ENCODE data around the gene NCK2. TPM values are rescaled to one million over a fixed set of nuclear protein-coding genes. Genes with fewer than 3 reads are reported as not detected.

Gene NCK2
- total and polyA plus RNA-seq, 2 of the 13 experiments (the other 11 are each of a cell fraction or from before 2014, with no cell fraction given), result 14.8 to 23.5 TPM

DNA sequence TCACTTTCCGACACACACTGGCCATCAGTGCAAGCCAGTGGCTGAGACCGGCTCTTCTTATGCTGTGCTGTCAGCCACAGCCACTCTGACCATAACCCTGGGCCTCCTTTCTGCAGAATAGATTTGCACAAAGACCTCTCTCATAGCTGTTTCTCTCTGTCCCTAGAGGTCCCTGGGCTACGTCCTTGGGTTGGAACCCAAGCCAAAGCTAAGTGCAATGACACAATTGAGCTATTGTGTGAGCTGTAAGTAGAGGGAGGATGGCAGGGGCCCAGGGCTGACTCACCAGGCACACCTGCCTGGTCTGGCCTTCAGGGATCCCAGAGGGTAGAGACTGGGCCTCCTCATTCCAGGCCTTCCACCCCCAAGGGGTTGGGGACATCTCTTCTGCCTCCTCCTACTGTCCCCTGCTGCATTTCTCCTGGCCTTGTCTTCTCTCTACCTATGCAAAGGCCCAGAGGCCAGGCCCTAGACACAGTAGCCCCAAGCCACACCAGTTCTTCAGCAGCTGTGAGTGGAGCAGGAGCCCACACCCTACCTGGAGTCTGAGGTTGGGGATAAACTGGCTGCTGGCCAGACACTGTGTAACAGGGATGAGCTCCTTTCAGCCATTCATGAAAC lies 174.6 kb downstream of the NCK2 start (continued):
- TF ChIP-seq LCORL (IDR thresholded peaks at IDR 0.05), result peak; percentile 80; the same call in 1 of the 2 replicates
- TF ChIP-seq LCORL (CRISPR knock-in tag; IDR thresholded peaks at IDR 0.05), result peak; percentile 88
- TF ChIP-seq ZNF17 (CRISPR knock-in tag; IDR thresholded peaks at IDR 0.05), result no peak
- TF ChIP-seq ZNF331 (CRISPR knock-in tag; IDR thresholded peaks at IDR 0.05), result peak; percentile 97
- TF ChIP-seq FLYWCH1 (CRISPR knock-in tag; IDR thresholded peaks at IDR 0.05), result no peak
- TF ChIP-seq KAT8 (CRISPR knock-in tag; IDR thresholded peaks at IDR 0.05), result peak; percentile 87
- TF ChIP-seq, protein P1, sequence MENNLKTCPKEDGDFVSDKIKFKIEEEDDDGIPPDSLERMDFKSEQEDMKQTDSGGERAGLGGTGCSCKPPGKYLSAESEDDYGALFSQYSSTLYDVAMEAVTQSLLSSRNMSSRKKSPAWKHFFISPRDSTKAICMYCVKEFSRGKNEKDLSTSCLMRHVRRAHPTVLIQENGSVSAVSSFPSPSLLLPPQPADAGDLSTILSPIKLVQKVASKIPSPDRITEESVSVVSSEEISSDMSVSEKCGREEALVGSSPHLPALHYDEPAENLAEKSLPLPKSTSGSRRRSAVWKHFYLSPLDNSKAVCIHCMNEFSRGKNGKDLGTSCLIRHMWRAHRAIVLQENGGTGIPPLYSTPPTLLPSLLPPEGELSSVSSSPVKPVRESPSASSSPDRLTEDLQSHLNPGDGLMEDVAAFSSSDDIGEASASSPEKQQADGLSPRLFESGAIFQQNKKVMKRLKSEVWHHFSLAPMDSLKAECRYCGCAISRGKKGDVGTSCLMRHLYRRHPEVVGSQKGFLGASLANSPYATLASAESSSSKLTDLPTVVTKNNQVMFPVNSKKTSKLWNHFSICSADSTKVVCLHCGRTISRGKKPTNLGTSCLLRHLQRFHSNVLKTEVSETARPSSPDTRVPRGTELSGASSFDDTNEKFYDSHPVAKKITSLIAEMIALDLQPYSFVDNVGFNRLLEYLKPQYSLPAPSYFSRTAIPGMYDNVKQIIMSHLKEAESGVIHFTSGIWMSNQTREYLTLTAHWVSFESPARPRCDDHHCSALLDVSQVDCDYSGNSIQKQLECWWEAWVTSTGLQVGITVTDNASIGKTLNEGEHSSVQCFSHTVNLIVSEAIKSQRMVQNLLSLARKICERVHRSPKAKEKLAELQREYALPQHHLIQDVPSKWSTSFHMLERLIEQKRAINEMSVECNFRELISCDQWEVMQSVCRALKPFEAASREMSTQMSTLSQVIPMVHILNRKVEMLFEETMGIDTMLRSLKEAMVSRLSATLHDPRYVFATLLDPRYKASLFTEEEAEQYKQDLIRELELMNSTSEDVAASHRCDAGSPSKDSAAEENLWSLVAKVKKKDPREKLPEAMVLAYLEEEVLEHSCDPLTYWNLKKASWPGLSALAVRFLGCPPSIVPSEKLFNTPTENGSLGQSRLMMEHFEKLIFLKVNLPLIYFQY (CRISPR knock-in tag; IDR thresholded peaks at IDR 0.05; ENCODE audit: borderline replicate concordance), result peak; percentile 86; the same call in 1 of the 2 replicates
- TF ChIP-seq ZNF431 (CRISPR knock-in tag; IDR thresholded peaks at IDR 0.05; ENCODE audit: borderline replicate concordance, low read depth), result no peak
- peak; percentile 65; the same call in 1 of the 2 replicates for TF ChIP-seq ZSCAN25 (CRISPR knock-in tag; IDR thresholded peaks at IDR 0.05)
- TF ChIP-seq YY1 (IDR thresholded peaks at IDR 0.05; ENCODE audit: insufficient read depth, insufficient replicate concordance, low read depth, low read length), result no peak
- TF ChIP-seq, protein P2, sequence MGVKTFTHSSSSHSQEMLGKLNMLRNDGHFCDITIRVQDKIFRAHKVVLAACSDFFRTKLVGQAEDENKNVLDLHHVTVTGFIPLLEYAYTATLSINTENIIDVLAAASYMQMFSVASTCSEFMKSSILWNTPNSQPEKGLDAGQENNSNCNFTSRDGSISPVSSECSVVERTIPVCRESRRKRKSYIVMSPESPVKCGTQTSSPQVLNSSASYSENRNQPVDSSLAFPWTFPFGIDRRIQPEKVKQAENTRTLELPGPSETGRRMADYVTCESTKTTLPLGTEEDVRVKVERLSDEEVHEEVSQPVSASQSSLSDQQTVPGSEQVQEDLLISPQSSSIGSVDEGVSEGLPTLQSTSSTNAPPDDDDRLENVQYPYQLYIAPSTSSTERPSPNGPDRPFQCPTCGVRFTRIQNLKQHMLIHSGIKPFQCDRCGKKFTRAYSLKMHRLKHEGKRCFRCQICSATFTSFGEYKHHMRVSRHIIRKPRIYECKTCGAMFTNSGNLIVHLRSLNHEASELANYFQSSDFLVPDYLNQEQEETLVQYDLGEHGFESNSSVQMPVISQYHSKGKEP (CRISPR knock-in tag; IDR thresholded peaks at IDR 0.05), result no peak
- no peak; the same call in none of the 2 replicates for TF ChIP-seq ZSCAN9 (CRISPR knock-in tag; IDR thresholded peaks at IDR 0.05; ENCODE audit: borderline replicate concordance)
- TF ChIP-seq ZNF773 (CRISPR knock-in tag; IDR thresholded peaks at IDR 0.05; ENCODE audit: borderline replicate concordance), result no peak
- TF ChIP-seq CEBPB (IDR thresholded peaks at IDR 0.05; ENCODE audit: borderline replicate concordance, low read depth, low read length), result peak; percentile 75
- TF ChIP-seq ZNF33B (CRISPR knock-in tag; IDR thresholded peaks at IDR 0.05), result no peak
- TF ChIP-seq, protein P3, sequence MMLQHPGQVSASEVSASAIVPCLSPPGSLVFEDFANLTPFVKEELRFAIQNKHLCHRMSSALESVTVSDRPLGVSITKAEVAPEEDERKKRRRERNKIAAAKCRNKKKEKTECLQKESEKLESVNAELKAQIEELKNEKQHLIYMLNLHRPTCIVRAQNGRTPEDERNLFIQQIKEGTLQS (CRISPR knock-in tag; IDR thresholded peaks at IDR 0.05), result peak; percentile 99
- TF ChIP-seq RARA (CRISPR knock-in tag; IDR thresholded peaks at IDR 0.05), result peak; percentile 73
- TF ChIP-seq FOXK2 (IDR thresholded peaks at IDR 0.05), result no peak
- TF ChIP-seq CEBPG (CRISPR knock-in tag; IDR thresholded peaks at IDR 0.05), result peak; percentile 82
- TF ChIP-seq ZNF383 (CRISPR knock-in tag; IDR thresholded peaks at IDR 0.05; ENCODE audit: borderline replicate concordance), result no peak
- TF ChIP-seq, protein P4, sequence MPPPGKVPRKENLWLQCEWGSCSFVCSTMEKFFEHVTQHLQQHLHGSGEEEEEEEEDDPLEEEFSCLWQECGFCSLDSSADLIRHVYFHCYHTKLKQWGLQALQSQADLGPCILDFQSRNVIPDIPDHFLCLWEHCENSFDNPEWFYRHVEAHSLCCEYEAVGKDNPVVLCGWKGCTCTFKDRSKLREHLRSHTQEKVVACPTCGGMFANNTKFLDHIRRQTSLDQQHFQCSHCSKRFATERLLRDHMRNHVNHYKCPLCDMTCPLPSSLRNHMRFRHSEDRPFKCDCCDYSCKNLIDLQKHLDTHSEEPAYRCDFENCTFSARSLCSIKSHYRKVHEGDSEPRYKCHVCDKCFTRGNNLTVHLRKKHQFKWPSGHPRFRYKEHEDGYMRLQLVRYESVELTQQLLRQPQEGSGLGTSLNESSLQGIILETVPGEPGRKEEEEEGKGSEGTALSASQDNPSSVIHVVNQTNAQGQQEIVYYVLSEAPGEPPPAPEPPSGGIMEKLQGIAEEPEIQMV (CRISPR knock-in tag; IDR thresholded peaks at IDR 0.05; ENCODE audit: low read depth), result no peak
- peak; percentile 68; the same call in 1 of the 2 replicates for TF ChIP-seq MIXL1 (CRISPR knock-in tag; IDR thresholded peaks at IDR 0.05)
- TF ChIP-seq HMG20B (CRISPR knock-in tag; conservative IDR thresholded peaks at IDR 0.05), result no peak; the same call in 1 of the 2 replicates
- TF ChIP-seq ZNF556 (CRISPR knock-in tag; IDR thresholded peaks at IDR 0.05; ENCODE audit: borderline replicate concordance), result peak; percentile 76; the same call in 1 of the 2 replicates
- TF ChIP-seq ZNF264 (CRISPR knock-in tag; IDR thresholded peaks at IDR 0.05), result no peak; the same call in 1 of the 2 replicates

Data from HepG2 (cell line).